Ovary (tissue), 9 donors: ENCODE data around the gene KRT75. TPM values are rescaled to one million over a fixed set of nuclear protein-coding genes. Genes with fewer than 3 reads are reported as not detected.

ENCODE experiments used
- DNase-seq, 5 donors: peaks; one replicate each; pipeline ENCODE4 v3.0.0-alpha.2; 2019 to 2020
- H3K27ac ChIP-seq, 2 donors: fragments of 200-600 bp; one replicate each; pipeline versions ENCODE4 v1.5.1 to v1.8.0; 2019 to 2022
- H3K27me3 ChIP-seq: fragments of 200-600 bp; one replicate; pipeline ENCODE4 v1.8.0; 2022
- H3K36me3 ChIP-seq: fragments of 200-600 bp; sonication (generic); one replicate; pipeline ENCODE4 v1.5.1; 2019
- H3K4me1 ChIP-seq: one replicate; pipeline ENCODE4 v1.8.1; 2013; ENCODE audit warnings: mild to moderate bottlenecking, moderate library complexity; ENCODE audit not compliant: insufficient read depth
- H3K4me3 ChIP-seq: fragments of 200-600 bp; sonication (generic); one replicate; pipeline ENCODE4 v1.5.1; 2017
- H3K9me3 ChIP-seq, 2 donors: fragments of 200-600 bp in 1 of 2; sonication (generic) in 1 of 2; one replicate each; pipeline versions ENCODE4 v1.5.1 to v1.8.1; 2013 to 2019; ENCODE audit warnings: mild to moderate bottlenecking in 1 of 2, moderate library complexity in 1 of 2
- CTCF ChIP-seq, 3 donors: fragments of 450-650 bp in 2 of 3; fragments of 200-600 bp in 1 of 3; IDR thresholded peaks; one replicate each; pipeline versions ENCODE4 v1.5.1 to v1.8.0; 2016 to 2022; ENCODE audit warnings: antibody characterized with exemption in 3 of 3, mild to moderate bottlenecking in 1 of 3
- EP300 ChIP-seq: sonication (generic); formaldehyde crosslinking; IDR thresholded peaks from one replicate; pipeline ENCODE4 v1.6.1; 2017; ENCODE audit warnings: antibody characterized with exemption
- POLR2A ChIP-seq: fragments of 450-650 bp; IDR thresholded peaks from one replicate; pipeline ENCODE4 v1.6.1; 2017; ENCODE audit warnings: antibody characterized with exemption, mild to moderate bottlenecking, moderate library complexity
- WGBS, 3 donors: extraction: QIAGEN DNeasy Blood & Tissue Kit in 1 of 3; methylation state at CpG; one replicate each; pipeline versions ENCODE4 v1.1.5 to v1.1.7; 2013 to 2017; 5-methylcytosine and 5-hydroxymethylcytosine counted together
- intact Hi-C, 4 donors: fragments of 100-400 bp; cut with DNase I; formaldehyde crosslinking; loops; one replicate each; pipeline versions ENCODE4 v1.11.0 to v1.15.1; 2022 to 2023
- polyA plus RNA-seq, 2 donors: library from polyadenylated mRNA; stranded (reverse); fragments of 200-250 nt in 1 of 2; fragments of 350-450 nt in 1 of 2; fragmentation: Illumina TruSeq in 1 of 2; extraction: RNeasy Lipid Tissue Mini Kit (QIAGEN cat#74804) in 1 of 2; gene quantifications; one replicate each; pipeline ENCODE4 v1.2.3, GENCODE V29; 2013 to 2014
- total RNA-seq, 7 donors: library from RNA; depleted of rRNA in 2 of 7; stranded (reverse); fragments of >200 nt in 2 of 7; fragmentation: NEBNext Ultra II Directional in 3 of 7; extraction: Animal tissue kit (Norgen Biotek cat#: 25700) in 3 of 7; gene quantifications; one replicate each; pipeline versions ENCODE4 v1.1.0 to v1.2.4, GENCODE V29; 2016 to 2023
- donor health status: DM: no; HTN: no; CAD: no; lungs with moderate emphysema.
- donor health status: DM: no; HTN: no; CAD: no.
- donor health status: Bipolar disorder and iron deficiency.
- donor health status: DM: yes; HTN: yes; CAD: no.
- donor health status: DM: no; HTN: no; CAD: no.
- donor health status: DM: yes; HTN: yes; CAD: no.

Gene KRT75
- total and polyA plus RNA-seq, 9 donors, result 0.08 TPM; not detected in 8

GRCh38 chr12:52426034-52426433 lies 8.1 kb downstream of the KRT75 start:
- Histone ChIP-seq H3K4me3 (no peak overlapping the region), H3K27ac (no peak overlapping the region)
- intact Hi-C loops, result no loop called here

GRCh38 chr12:52425466-52425865 lies 8.7 kb downstream of the KRT75 start:
- Histone ChIP-seq H3K4me1 (no peaks in the 10 kb centered on the region), H3K36me3 (no peaks in the 10 kb centered on the region), H3K27ac (no peak overlapping the region), H3K4me3 (no peak overlapping the region), H3K9me3 (no peaks in the 10 kb centered on the region), H3K27me3 (no peaks in the 10 kb centered on the region)
- 87 to 91% (median 90%) methylated on average over 5 of the region's 5 CpGs for WGBS, 3 donors
- TF ChIP-seq CTCF (IDR thresholded peaks at IDR 0.05) (no peak), EP300 (no peak), POLR2A (no peak)
- no peak for DNase-seq
- intact Hi-C loops, result no loop called here

More at GRCh38 chr12:52426034-52426433, 8.1 kb downstream of the KRT75 start:
- WGBS, 3 donors, result 83 to 90% (median 86%) methylated on average over 2 of the region's 2 CpGs
- TF ChIP-seq CTCF (IDR thresholded peaks at IDR 0.05) (no peak), POLR2A (no peak), EP300 (no peak)
- Histone ChIP-seq H3K27me3 (no peaks in the 10 kb centered on the region), H3K9me3 (no peaks in the 10 kb centered on the region), H3K36me3 (no peaks in the 10 kb centered on the region), H3K4me1 (no peaks in the 10 kb centered on the region)
- DNase-seq, result no peak

- no peak overlapping the region for H3K4me3 ChIP-seq
- TF ChIP-seq CTCF (IDR thresholded peaks at IDR 0.05), result no peak
- no peak for TF ChIP-seq POLR2A
- TF ChIP-seq EP300, result no peak
- no peak overlapping the region for H3K27ac ChIP-seq
- intact Hi-C loops, result no loop called here
- H3K27me3 ChIP-seq, result no peaks in the 10 kb centered on the region
- no peaks in the 10 kb centered on the region for H3K4me1 ChIP-seq
- 20 to 25% (median 25%) methylated on average over 11 of the region's 11 CpGs for WGBS, 3 donors
- no peaks in the 10 kb centered on the region for H3K36me3 ChIP-seq
- no peak for DNase-seq
- no peaks in the 10 kb centered on the region for H3K9me3 ChIP-seq
Measured at GRCh38 chr12:52423661-52424500, 10.3 kb downstream of the KRT75 start.

- Histone ChIP-seq H3K27me3 (no peaks in the 10 kb centered on the region), H3K4me3 (no peak overlapping the region), H3K36me3 (no peaks in the 10 kb centered on the region), H3K9me3 (no peaks in the 10 kb centered on the region), H3K27ac (no peak overlapping the region), H3K4me1 (no peaks in the 10 kb centered on the region)
- no peak for DNase-seq
- intact Hi-C loops, result no loop called here
- TF ChIP-seq POLR2A (no peak), EP300 (no peak), CTCF (IDR thresholded peaks at IDR 0.05) (no peak)
- 36 to 51% (median 47%) methylated on average over 6 of the region's 6 CpGs for WGBS, 3 donors
Measured at GRCh38 chr12:52423035-52423434, 11.1 kb downstream of the KRT75 start.
